GM18520 (cell line): ENCODE data around the gene ARHGEF7.
"Not testable (repeated sequence)": the region's sequence is repeated elsewhere in the genome, so short reads cannot be mapped to it uniquely, and the experiment has no call there.

Experiments
- ATAC-seq: cut with Tn5 transposase; IDR thresholded peaks from one replicate; pipeline ENCODE4 v1.9.1; 2021; ENCODE audit not compliant: unreplicated experiment

ARHGEF7 gene, protein sequence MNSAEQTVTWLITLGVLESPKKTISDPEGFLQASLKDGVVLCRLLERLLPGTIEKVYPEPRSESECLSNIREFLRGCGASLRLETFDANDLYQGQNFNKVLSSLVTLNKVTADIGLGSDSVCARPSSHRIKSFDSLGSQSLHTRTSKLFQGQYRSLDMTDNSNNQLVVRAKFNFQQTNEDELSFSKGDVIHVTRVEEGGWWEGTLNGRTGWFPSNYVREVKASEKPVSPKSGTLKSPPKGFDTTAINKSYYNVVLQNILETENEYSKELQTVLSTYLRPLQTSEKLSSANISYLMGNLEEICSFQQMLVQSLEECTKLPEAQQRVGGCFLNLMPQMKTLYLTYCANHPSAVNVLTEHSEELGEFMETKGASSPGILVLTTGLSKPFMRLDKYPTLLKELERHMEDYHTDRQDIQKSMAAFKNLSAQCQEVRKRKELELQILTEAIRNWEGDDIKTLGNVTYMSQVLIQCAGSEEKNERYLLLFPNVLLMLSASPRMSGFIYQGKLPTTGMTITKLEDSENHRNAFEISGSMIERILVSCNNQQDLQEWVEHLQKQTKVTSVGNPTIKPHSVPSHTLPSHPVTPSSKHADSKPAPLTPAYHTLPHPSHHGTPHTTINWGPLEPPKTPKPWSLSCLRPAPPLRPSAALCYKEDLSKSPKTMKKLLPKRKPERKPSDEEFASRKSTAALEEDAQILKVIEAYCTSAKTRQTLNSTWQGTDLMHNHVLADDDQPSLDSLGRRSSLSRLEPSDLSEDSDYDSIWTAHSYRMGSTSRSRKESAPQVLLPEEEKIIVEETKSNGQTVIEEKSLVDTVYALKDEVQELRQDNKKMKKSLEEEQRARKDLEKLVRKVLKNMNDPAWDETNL

DNA sequence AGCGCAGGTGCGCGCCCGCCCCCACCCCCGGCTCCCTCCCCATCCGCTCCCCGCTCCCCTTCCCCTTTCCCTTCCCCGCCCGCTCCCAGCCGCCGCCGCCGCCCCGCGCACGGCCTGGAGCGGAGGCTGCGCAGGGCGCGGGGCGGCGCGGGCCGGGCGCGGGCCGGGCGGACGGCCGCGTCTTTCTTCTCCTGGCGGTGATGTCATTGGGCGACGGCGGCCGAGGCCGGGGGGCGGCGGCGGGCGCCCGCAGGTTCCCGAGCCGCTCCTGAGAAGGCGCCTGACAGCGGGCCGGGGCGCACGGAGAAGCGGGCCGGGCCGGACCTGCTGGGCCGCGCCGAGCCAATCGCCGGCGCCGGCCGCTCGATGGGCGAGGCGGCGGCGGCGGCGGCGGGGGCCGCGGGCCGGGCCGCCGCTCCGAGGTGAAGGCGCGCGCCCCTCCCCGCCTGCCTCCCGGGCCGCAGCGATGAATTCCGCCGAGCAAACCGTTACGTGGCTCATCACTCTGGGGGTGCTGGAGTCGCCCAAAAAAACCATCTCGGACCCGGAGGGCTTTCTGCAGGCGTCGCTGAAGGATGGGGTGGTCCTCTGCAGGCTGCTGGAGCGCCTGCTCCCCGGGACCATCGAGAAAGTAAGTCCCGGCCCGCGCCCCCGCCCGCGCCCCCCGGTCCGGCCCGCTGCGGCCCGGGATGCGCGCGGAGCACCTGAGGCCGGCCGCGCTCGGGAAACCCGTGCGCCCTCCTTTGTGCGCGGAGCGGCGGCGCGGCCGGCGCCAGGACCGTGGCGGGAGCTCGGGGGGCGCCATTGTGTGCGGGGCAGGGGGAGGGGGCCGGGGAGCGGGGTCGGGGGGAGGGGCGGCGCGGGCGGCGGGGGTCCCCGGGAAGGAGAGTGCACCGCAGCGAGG is at the start of gene ARHGEF7:
Gene ARHGEF7 (plus strand): TSS at position 250 of the 904 bp plus-strand sequence. CDS start 217 bp downstream, at position 467.
- no peak for ATAC-seq

DNA sequence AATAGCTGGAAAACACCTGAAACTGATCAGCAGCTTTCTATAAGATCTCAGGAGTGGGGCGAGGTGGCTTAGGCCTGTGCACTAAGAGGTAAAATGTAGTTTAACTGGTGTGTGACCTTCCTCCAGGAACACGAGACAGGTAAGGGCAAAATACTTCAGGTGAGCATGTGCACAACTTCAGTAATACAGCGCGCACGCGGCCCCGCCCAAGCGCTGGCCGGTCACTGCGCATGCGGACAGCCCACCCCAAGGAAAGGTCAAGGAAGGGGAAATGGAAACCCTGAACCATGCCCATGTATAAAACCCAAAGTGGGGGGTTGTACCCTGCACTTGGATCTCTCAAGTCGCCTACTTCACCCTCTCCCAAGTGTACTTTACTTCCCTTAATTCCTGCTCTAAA is 49.4 kb upstream of the ARHGEF7 start:
- ATAC-seq = no peak

DNA sequence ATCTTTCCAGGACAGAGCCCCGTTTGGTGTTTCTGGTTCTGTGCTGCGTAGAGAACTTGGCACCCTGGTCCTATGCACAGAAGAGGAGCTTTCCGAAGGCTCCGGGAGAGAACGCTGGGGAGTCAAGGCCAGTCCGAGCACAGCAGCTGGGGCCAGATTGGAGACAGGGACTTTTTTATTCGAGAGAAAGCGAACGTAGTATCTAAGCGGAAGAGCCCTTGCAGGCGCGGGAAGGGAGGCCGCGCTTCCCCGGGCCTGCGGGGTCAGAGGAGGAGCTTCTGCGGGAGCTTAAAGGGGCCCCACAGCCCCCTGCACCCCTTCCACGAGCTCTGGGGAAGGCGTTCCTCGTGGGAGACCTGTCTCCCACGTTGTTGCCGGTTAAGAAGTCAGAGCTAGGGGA is 48.6 kb upstream of the ARHGEF7 start:
- ATAC-seq = no peak

DNA sequence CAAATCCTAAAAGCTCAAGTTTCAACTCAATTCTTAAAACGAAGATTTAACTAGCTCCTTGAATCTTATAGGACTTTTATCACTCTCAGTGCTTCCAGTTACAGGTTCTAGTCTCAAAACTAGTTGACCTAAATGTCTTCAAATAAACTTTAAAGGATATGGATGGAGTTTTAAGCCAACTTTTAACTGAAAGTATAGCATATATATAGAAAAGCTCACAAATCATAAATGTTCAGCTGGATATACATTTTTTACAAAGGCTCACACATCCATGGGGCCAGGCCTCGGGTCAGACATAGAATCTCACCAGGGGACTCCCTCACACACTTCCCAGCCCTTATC is 47.1 kb upstream of the ARHGEF7 start:
- no peak for ATAC-seq

DNA sequence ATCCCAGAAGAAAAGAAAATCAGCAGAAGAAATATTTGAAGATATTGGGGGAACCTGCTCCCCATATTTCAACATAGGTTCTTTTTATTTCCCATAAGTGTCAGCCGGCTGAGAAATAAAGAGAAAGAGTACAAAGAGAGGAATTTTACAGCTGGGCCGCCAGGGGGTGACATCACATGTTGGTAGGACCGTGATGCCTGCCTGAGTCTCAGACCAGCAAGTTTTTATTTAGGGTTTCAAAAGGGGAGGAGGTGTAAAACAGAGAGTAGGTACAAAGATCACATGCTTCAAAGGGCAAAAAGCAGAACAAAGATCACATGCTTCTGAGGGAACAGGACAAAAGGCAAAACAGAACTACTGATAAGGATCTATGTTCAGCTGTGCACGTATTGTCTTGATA is 44.0 kb upstream of the ARHGEF7 start:
- ATAC-seq = not testable (repeated sequence)

DNA sequence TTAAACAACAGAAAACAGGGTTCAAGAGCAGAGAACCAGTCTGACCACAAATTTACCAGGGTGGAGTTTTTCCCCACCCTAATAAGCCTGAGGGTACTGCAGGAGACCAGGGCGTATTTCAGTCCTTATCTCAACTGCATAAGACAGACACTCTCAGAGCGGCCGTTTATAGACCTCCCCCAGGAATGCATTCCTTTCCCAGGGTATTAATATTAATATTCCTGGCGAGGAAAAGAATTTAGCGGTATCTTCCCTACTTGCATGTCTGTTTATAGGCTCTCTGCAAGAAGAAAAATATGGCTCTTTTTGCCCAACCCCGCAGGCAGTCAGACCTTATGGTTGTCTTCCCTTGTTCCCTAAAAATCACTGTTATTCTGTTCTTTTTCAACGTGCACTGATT is 43.6 kb upstream of the ARHGEF7 start:
- not testable (repeated sequence) for ATAC-seq

DNA sequence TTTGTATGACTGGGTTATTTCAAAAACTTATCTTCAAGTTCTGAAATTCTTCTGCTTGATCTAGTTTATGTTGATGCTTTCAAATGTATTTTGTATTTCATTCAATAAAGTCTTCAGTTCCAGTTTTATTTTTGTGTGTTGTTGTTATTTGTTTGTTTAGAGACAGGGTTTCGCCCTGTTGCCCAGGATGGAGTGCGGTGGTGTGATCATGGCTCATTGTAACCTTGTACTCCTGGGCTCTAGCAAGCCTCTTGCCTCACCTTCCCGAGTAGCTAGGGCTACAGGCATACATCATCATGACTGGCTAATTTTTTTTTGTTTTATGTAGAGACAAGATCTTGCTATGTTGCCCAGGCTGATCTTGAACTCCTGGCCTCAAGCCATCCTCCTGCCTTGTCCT is 40.3 kb upstream of the ARHGEF7 start:
- no peak for ATAC-seq

DNA sequence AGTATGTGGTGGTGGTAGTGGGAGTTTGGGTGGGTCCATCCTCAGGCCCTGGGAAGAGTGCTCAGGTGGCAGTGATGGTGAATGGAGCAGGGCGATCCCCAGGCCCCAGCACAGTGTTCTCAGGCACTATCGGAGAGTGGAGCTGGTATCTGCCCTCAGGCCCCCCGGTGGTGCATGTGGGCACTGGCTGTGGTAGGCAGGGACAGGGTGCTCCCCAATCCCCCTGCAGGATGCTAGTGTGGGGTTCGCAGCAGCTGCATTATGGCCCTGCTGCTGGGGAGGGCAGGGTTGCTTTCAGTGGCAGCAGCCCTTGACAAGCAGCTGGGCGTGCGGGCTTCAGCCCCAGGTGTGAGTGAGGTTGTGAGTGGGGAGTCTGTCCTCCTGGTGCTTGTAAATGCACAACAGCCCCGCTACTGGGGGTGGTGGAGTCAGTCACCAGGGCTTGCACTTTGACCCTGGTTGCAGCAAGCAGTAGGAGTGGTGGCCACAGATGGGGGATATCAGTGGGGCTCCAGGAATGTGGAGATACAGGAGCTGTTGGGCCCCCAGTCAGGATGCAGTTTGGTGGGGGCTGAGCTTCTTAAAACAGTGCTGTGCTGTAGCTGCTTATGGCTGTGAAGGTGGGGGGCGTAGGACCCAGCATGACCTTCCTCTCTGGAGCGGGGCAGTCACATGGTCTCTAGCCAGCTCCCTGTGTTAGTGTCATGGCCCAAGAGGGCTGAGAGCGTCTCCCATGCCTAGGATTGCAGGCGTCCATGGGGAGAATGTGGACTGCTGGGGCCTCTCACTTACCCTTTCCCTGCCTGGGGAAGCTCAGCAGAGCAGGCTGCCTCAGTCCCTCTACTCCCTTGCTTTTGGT is 38.7 kb upstream of the ARHGEF7 start:
- ATAC-seq = no peak

DNA sequence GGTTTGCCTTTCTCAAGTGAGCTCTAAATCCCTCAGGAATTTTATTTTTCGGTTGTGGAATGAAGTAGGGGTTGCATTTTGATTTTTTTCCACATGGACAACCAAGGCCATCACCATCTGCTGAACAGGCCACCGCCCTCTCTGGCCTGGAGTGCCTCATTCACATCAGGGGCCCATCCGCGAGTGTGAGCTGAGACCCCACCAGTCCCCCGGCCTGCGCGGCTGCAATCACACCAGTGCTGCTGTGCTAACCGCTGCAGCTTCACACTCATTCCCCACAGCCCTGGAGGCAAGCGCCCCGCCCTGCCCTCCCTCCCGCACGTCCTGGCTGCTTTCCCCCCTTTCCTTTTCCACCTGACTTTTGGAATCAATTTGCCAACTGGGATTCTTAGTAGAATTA is 35.7 kb upstream of the ARHGEF7 start:
- no peak for ATAC-seq

DNA sequence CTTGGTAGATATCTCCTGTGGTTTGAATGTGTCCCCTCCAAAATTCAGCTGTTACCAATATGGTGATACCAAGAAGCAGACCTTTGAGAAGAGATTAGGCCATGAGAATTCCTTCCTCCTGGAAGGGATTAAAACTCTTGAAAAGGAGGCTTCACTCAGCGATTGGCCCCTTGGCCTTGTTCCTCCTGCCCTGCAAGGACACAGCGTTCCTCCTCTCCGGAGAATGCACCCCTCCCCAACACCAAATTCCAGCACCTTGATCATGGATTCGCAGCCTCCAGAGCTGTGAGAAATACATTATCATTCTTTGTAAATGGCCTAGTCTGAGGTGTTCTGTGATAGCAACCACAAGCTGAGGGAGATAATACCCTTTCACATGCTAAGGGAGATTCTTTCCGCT is 34.5 kb upstream of the ARHGEF7 start:
- ATAC-seq = no peak

DNA sequence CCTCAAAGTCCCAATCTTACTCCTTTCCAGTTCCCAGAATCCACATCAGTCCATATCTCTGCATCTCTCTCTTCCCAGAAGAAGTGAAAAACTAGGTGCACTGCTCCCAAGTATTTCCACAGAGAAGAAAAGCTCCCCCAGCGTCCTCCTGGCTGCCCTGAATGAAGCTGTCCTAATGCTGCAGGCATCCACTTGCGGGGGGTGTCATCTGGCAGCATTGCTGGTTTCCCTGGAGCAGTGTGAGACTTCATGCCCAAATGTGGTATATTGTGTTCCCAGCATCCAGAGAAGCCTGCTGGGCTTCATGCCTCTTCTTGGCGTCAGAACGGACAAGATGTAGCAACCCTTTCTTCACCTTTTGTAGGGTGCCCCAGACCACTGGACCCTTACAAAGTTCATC is 32.9 kb upstream of the ARHGEF7 start:
- no peak for ATAC-seq

DNA sequence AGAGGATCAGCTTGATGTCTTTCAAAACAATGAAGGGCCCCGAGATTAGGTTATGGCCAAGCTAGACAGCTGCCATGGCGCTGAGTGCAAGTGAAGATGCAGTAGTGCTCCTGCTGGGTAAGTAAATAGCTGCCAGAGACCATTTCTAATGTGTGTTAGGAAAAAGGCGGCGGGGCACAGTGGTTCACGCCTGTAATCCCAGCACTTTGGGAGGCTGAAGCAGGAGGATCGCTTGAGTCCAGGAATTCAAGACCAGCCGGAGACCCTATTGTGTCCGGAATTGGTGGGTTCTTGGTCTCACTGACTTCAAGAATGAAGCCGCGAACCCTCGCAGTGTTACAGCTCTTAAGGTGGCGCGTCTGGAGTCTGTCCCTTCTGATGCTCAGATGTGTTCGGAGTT is 32.3 kb upstream of the ARHGEF7 start:
- ATAC-seq = not testable (repeated sequence)

DNA sequence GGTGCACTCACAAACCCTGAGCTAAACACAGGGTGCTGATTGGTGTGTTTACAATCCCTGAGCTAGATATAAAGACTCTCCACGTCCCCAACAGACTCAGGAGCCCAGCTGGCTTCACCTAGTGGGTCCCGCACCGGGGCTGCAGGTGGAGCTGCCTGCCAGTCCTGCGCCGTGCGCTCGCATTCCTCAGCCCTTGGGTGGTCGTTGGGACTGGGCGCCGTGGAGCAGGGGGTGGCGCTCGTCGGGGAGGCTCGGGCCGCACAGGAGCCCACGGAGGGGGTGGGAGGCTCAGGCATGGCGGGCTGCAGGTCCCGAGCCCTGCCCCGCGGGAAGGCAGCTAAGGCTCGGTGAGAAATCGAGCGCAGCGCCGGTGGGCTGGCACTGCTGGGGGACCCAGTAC is 31.4 kb upstream of the ARHGEF7 start:
- not testable (repeated sequence) for ATAC-seq

DNA sequence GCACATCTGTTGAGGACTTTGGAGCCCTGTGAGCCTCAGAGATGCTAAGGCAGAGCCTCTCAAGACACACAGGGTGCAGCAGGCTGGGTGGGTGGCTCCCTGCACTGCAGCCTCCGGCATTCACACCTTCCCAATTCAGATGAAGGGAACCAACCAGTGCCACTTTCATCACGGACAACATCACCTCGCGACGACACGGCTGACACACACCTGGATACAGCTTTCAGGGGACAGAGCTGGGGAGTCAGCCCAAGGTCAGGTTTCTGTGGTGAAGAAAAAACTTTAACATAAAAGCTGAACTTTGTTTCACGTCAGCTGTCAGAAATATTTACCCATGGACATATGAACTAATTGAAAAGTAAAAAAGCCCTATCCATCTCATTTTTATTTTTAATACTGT is 24.9 kb upstream of the ARHGEF7 start:
- no peak for ATAC-seq

DNA sequence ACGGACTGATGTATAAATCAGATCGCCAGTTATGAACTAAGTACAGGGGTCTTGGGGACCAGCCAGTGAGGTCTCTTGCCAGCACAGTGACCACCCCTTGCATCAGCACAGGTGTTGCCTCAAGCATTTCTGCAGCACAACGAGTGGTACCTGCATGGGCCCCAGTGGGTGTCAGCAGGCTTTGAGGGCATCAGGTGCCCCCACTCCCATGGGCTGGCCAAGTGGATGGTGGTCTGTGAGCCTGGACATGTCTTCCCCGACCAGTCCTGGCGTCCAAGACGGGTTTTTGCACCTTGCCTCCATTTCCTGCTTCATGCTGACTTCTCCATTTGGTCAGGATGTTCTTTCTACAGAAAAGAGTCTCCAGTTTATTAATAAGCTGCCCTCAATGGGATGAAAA is 22.4 kb upstream of the ARHGEF7 start:
- ATAC-seq = no peak

DNA sequence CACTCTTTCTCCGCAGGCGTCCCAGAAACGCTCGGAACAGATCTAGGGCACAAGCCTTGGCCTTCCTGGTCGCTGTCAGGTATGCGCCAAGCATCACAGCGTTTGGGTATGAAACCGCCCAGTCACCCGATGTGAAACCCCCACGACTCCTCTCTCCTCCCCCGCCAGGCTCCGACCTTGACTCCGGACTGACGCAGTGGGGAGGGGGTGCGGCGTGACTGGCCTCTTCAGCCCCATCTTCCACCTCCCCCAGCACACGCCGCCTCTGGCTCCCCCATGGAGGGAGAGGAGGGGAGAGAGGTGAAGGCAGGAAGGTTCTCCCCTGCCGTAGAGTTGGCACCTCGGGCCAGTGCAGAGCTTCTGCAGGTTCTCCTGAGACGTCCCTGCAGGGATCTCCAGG is 22.0 kb upstream of the ARHGEF7 start:
- no peak for ATAC-seq

DNA sequence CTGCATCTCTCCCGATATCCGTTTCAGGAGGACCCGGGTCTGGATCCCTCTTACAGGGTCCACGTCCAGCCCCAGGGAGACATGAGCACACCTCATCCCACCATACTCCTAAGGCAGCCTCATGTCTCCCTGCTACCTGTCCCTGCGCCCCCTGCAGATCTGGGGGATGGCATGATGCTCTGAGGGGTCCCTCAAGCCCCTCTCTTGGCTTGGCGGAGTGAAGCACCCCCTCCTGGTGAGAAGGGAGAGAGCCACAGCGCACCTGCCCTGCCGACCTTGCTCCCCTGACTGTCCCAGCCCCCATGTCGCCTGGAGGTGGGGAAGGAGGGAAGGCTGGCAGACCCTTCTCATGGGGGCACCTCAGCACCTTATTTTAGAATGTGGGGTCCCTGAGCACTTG is 21.5 kb upstream of the ARHGEF7 start:
- ATAC-seq = no peak

DNA sequence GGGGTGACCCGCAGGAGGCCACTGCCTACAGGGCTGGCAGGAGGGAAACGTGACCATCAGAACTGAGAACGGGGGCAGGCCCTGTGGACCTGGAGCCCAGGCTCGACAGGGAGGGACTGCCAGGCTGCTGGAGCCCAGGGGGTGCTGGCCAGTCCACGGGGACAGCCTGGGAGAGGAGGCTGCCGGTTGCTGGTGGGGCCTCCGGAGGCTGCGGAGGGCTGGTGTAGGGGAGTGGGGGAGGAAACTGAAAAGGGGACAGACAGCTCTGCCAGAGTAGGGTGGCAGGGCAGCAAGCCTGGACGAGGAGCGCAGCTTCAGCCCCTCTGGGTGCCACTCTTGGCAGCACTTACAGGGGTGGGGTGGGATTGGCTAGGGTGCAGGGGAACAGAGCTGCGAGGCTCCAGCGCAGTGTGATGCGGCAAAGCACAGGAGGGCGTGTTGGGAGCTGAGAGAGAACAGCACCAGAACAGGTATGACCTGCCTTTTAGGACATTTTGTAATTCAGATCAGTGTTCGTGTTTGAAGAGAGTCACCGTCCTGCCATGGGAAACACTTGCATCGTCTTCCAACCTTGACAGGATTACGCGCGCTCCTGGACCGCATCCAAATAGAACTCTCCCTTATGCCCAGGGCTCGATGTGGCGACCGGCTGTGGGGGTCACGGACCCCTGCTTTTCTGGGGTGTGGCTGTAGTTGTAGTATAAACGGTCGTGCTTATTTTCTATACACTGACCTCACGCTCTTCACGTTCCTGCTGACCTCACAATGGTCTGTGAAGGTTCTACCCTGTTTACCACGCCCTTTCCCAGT is 19.9 kb upstream of the ARHGEF7 start:
- no peak for ATAC-seq

DNA sequence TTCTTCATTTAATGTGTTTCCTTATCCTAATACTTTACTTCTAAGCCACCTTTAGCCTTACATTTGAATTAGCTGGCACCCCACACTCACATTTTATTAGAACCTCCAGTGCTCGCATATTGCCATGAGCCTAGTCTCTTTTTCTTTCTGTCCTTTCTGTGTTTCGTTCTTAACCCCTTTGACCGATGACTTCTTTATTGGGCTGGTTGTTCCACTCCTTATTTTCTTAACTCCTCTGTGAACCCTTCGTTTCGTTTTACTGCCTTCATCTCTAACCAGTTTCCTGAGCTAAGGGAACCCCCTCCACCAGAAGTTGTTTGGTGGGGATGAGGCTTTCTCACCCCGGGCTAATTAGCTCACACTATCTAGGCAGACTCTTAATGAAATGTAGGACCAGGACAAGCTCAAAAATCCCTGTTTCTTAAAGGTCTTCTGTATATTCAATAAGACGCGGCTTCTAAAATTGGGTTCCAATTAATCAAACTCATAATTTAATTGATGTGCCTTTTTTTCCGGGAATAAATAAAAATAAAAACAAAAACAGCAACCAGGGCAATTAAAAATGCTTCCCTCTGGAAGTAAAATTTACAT is 19.1 kb upstream of the ARHGEF7 start:
- ATAC-seq = no peak
